HUDEP-2 (cell line): ENCODE results near the gene AGO1.

ENCODE experiments used
- DNase-seq, 76 experiments: peaks; one replicate each; lab custom pipeline; 2025; ENCODE audit not compliant: unreplicated experiment in 76 of 76; lab: John Stamatoyannopoulos, UW

AGO1 gene

GRCh38 chr1:35882945-35883634 lies at the start of gene AGO1:
AGO1 (plus strand) TSS chr1:35883209; CDS start chr1:35883422, 213 bp downstream.
- peak in 73 of 76 experiments; percentile 56 to 95 (median 88) for DNase-seq

GRCh38 chr1:35833395-35833794 lies 49.6 kb upstream of the AGO1 start:
- no peak for DNase-seq

- DNase-seq = no peak
Measured at GRCh38 chr1:35834218-35834617, 48.8 kb upstream of the AGO1 start.

- DNase-seq = no peak
Measured at GRCh38 chr1:35835398-35835797, 47.6 kb upstream of the AGO1 start.

GRCh38 chr1:35836734-35837133 lies 46.3 kb upstream of the AGO1 start:
- DNase-seq = no peak

GRCh38 chr1:35838693-35839245 lies 44.2 kb upstream of the AGO1 start:
- DNase-seq = no peak

GRCh38 chr1:35844826-35845225 lies 38.2 kb upstream of the AGO1 start:
- DNase-seq = no peak

GRCh38 chr1:35845766-35846165 lies 37.2 kb upstream of the AGO1 start:
- DNase-seq = peak in 12 of 76 experiments; percentile 4 to 31 (median 12)

- DNase-seq = no peak
Measured at GRCh38 chr1:35847935-35848565, 35.0 kb upstream of the AGO1 start.

GRCh38 chr1:35850051-35850450 lies 33.0 kb upstream of the AGO1 start:
- no peak for DNase-seq

- DNase-seq = no peak
Measured at GRCh38 chr1:35850716-35851115, 32.3 kb upstream of the AGO1 start.

- no peak for DNase-seq
Measured at GRCh38 chr1:35851132-35851869, 31.7 kb upstream of the AGO1 start.

GRCh38 chr1:35852241-35852640 lies 30.8 kb upstream of the AGO1 start:
- DNase-seq = no peak

GRCh38 chr1:35854989-35855700 lies 27.9 kb upstream of the AGO1 start:
- DNase-seq = no peak

GRCh38 chr1:35856964-35857363 lies 26.0 kb upstream of the AGO1 start:
- DNase-seq = no peak

- peak in 5 of 76 experiments; percentile 3 to 9 (median 4) for DNase-seq
Measured at GRCh38 chr1:35857830-35858229, 25.2 kb upstream of the AGO1 start.

- DNase-seq = no peak
Measured at GRCh38 chr1:35860696-35861095, 22.3 kb upstream of the AGO1 start.

- no peak for DNase-seq
Measured at GRCh38 chr1:35863136-35863535, 19.9 kb upstream of the AGO1 start.

GRCh38 chr1:35863881-35864625 lies 19.0 kb upstream of the AGO1 start:
- DNase-seq = no peak

GRCh38 chr1:35864813-35865212 lies 18.2 kb upstream of the AGO1 start:
- DNase-seq = no peak
